SW 1271 (cell line): Measurements from ENCODE around the gene RYK.
"Not testable (repeated sequence)": the region's sequence is repeated elsewhere in the genome, so short reads cannot be mapped to it uniquely, and the experiment has no call there.

ENCODE experiments used
- DNase-seq, 2 experiments: peaks; one replicate each; lab custom pipeline; 2025; lab: John Stamatoyannopoulos, UW

The RYK gene

GRCh38 chr3:134250717-134251220 lies at the start of gene RYK:
TSS of gene RYK (minus strand) at chr3:134250859. CDS start at chr3:134250654, 205 bp downstream.
- DNase-seq: peak; percentile 49 to 81

GRCh38 chr3:134299888-134300206 lies 49.2 kb upstream of the RYK start:
- no peak for DNase-seq

DNA sequence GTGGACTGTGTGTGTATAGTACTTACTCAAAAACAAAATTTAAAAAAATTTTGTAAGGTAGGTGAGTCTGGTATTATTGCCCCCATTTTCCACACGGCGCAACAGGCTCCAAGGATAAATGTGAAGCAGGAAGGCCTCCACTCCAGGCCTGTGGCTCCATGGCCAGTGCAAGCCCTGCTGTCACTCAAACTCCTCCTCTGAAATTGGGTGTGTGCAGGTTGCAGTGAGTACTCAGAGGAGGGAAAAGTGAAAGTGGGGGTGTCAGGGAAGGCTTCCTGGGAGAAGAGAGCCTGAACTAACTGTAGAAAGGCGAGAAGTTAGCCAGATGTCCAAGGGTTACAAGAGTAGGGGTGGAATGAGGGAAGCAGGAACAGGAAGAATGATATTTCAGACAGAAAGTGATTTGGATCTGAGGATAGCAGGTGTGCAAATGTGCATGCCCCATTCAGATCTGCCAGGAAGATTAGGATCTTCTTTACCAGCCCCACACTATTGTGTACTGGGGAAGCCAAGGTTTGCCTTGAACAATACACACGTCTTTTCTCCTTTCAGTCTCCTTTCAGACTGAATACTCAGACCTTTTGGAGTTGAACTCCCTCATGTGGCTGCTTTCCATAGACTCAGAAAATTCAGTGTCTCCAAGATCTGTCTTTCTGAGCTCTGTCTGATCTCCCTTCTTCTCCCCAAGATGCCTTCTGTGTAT lies 48.7 kb upstream of the RYK start:
- peak in 1 of 2 experiments; percentile 44 for DNase-seq

GRCh38 chr3:134298249-134298648 lies 47.6 kb upstream of the RYK start:
- DNase-seq: no peak

- DNase-seq: no peak
Observed at GRCh38 chr3:134296616-134297015, 46.0 kb upstream of the RYK start.

DNA sequence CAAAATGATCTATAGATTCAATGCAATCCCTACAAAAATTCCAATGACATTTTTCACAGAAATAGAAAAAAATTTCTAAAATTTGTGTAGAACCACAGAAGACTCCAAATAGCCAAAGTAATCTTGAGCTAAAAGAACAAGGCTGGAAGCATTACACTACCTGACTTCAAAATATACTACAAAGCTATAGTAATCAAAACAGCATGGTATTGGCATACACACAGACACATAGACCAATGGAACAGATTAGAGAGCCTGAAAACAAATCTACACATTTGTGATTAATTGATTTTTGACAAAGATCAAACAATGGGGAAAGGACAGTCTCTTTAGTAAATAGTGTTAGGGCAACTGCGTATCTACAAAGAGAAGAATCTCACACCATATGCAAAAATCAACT lies 45.3 kb upstream of the RYK start:
- no peak for DNase-seq

DNA sequence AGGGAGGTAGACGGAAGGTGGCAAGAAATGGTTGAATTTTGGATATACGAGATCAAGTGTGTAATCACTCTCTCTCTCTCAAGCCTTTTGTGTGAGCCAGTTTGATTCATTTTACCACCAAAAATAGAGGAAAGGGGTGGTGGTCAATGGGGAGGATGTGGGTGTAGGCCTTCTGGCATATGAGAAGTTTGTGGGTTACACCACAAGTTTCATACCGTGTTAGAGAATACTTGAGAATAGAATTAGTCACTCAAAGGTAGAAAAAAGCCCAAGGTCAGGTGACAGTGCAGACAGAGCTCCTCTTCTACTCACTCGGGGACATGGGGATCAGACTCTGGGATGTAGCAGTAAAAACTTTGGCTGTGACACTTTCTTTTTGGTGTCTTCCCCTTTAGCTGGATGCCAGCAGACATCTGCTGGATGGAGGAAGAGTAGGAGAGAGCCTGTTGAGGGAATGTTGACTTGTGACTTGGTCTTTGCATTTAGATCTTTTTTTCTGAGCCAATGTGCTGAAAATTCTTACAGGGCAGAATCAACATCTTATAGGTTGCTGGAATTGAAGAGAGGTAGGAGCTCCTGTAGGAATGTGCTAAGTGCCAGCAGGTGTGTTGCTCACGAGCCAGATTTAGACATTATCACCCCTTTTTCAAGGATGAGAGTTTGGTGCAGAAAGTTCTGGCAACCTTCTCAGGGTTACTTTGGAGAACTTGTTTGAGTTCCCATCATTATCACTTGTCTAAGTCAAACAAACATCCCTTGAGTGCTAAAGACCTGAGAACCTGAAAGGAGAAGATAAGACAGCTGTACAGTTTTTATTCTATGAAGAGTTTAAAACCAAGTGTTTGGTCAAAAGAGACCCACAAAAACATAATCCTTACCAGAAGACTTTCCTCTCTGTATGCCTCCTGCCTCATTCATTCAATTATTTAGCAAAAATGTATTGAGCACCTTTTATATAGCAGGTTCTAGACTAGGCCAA lies 43.9 kb upstream of the RYK start:
- no peak for DNase-seq

GRCh38 chr3:134291319-134292254 lies 40.9 kb upstream of the RYK start:
- peak in 1 of 2 experiments; percentile 16 for DNase-seq

- DNase-seq: no peak
Observed at GRCh38 chr3:134287512-134287911, 36.9 kb upstream of the RYK start.

DNA sequence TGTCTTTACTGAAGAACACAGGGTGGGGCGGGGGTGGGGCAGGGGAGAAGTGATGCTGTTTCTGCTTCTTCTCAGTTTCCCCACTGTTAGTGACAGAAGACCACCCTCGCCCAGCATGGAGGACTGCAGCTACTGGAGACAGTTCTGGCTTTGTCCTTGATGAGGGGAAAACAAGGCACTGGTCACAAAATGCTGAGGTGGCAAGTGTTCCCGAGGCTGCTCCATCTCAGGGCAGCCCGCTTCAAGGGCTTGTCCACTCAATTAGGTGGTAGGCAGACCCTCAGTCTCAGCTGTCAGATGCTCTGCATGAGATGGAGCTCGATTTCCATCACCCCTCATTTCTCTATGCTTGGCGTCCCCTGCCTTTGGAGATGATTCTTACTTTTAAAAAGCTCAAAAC lies 33.8 kb upstream of the RYK start:
- DNase-seq: no peak

- no peak for DNase-seq
Observed at GRCh38 chr3:134282659-134283047, 32.0 kb upstream of the RYK start.

GRCh38 chr3:134281912-134282658 lies 31.4 kb upstream of the RYK start:
- DNase-seq: no peak

- no peak for DNase-seq
Observed at GRCh38 chr3:134279466-134279865, 28.8 kb upstream of the RYK start.

GRCh38 chr3:134277066-134277660 lies 26.5 kb upstream of the RYK start:
- no peak for DNase-seq

DNA sequence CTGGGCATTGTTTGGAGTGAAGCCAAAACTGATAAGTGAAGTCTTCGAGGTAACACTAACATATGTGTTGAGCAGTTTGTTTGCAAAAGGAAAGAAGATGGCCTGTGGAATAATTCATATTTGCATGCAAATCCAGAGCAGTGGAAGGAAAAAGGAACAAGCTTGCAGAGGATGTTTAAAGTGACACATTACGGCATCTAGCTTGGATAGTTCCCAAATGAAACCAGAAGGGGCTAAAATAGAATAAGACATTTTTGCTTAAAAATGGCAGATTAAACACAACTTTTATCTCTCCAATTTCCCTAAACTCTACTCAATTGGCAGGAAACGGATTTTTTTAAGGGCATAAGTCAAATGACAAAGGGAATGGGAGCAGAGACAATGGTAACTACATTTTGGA lies 25.4 kb upstream of the RYK start:
- no peak for DNase-seq

DNA sequence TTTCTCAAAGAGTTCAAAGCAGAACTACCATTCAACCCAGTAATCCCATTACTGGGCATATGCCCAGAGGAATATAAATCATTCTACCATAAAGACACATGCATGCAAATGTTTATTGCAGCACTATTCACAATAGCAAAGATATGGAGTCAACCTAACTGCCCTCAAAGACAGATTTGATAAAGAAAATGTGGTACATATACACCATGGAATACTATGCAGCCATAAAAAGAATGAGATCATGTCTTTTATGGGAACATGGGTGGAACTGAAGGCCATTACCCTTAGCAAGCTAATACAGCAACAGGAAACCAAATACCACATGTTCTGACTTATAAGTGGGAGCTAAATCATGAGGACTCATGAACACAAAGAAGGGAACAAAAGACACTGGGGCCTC lies 24.5 kb upstream of the RYK start:
- not testable (repeated sequence) for DNase-seq

DNA sequence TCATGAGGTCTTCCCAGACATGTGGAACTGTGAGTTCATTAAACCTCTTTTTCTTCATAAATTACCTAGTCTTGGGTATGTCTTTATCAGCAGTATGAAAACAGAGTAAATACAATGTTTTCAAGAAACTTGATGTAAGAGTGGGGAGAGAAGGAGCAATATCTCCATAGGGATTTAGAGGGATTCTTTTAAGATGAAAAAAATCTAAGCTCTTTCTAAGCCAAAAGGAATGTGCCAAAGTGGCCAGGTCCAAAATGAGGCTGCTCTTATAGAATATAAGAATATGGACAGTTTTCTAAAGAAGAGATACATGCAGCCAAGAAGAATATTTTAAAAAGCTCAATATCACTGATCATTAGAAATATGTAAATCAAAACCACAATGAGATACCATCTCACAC lies 23.9 kb upstream of the RYK start:
- no peak for DNase-seq

- no peak for DNase-seq
Observed at GRCh38 chr3:134267996-134268395, 17.3 kb upstream of the RYK start.

- no peak for DNase-seq
Observed at GRCh38 chr3:134260987-134261386, 10.3 kb upstream of the RYK start.

DNA sequence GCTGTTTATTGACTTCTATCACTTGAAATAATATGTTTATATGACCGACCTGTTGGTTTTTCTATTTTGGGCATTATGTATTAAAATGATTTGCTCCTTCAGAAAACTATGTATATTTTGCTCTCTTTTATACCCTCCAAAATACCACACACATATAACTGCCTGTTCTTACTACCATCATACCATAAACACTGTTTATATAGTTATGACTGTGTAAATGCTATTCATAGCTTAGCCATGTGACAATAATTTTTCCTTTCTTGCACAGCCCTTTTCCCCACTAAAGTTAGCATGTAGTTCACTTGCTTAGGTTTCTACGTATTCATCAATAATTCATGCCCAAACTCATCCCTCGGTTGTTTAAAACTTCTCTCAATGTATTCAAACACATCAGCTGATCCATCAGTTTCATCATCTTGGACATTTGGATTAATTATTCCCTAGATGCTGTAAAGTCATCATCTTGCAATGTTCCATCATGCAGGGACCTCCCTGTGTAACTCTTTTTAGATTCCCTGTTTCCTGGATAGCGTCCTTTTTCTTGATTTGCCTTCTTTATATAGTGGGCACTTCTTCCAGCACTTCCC lies 8.2 kb upstream of the RYK start:
- DNase-seq: no peak
